C4-2B (cell line): ENCODE measurements around the gene NFYB.

ENCODE experiments used
- H3K27ac ChIP-seq: fragments of 450-650 bp; 2 replicates; pipeline ENCODE4 v1.5.1; 2017
- ZFX ChIP-seq: fragments of 450-650 bp; IDR thresholded peaks from 2 replicates; pipeline ENCODE4 v1.6.1; 2017
- TF ChIP-seq, protein P1 (sequence below): fragments of 450-650 bp; conservative IDR thresholded peaks from 2 replicates; pipeline ENCODE4 v1.5.1; 2017; ENCODE audit warnings: mild to moderate bottlenecking

Gene NFYB

DNA sequence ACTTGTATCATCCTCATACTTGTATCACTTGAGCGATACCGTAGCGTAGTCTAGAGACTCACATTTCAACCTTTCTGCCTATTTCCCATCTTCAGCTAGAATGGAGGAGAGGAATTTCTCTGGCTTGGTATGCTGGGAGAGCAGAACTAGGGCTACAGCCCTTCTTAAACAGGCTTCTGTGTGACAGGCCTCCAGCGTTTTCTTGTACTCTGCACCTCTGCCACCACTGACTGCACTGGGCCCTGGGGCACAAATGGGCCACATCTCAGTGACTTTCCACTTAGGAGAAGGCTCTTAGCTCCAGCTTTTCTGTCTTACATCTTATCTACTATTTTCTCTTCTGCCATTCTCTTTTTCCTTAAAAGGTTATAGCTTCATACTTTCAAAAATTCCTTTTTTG is 46.9 kb downstream of the NFYB start:
- H3K27ac ChIP-seq: no peak overlapping the region
- TF ChIP-seq, protein P1, sequence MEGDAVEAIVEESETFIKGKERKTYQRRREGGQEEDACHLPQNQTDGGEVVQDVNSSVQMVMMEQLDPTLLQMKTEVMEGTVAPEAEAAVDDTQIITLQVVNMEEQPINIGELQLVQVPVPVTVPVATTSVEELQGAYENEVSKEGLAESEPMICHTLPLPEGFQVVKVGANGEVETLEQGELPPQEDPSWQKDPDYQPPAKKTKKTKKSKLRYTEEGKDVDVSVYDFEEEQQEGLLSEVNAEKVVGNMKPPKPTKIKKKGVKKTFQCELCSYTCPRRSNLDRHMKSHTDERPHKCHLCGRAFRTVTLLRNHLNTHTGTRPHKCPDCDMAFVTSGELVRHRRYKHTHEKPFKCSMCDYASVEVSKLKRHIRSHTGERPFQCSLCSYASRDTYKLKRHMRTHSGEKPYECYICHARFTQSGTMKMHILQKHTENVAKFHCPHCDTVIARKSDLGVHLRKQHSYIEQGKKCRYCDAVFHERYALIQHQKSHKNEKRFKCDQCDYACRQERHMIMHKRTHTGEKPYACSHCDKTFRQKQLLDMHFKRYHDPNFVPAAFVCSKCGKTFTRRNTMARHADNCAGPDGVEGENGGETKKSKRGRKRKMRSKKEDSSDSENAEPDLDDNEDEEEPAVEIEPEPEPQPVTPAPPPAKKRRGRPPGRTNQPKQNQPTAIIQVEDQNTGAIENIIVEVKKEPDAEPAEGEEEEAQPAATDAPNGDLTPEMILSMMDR: no peak
- TF ChIP-seq ZFX: no peak

DNA sequence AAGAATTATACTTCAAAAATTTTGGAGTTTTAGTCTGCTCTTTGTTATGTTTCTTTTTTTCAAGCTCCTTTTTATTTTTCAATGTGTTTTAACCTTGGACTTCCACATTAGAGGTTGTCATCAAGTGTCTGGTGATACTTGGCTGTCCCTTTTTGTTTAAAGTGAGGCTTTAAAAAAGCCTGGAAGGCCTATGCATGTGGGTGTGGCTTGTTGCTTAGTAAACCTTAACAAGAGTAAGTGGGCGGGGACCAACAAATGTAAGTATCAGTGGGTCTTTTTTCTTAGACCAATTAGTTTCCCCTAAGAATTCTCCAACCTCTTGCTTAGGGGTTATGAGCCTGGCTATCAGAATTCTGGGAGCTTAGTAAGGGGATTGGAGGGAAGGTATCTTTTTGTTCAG is 47.3 kb downstream of the NFYB start:
- TF ChIP-seq, protein P1: no peak
- no peak for TF ChIP-seq ZFX
- H3K27ac ChIP-seq: no peak overlapping the region

DNA sequence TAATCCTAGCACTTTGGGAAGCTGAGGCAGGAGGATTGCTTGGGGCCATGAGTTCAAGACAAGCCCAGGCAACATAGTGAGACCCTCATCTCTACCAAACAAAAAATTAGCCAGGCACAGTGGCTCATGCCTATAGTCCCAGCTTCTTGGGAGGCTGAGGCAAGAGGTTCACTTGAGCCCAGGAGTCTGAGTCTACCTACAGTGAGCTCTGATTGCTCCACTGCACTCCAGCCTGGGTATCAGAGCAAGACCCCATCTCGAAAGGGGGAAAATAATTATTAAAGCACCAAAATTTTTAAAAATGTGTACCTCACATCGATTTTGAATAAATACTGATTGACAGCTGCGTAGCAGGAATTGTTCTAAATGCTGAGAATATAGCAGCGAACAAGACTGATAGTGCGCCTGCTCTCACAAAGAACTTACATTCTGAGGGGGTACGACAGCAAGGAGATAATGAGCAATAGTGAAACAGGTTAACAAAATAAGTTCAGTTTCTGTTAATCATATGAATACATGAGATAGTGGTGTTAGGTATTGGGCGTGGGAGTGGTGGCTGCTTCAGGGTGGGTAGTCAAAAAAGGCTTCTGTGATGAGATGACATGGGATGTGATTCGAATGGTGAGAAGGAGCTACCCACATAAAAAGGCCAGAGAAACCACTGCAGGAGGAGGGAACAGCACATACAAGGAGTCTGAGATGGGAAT is 54.1 kb downstream of the NFYB start:
- no peak overlapping the region for H3K27ac ChIP-seq
- TF ChIP-seq, protein P1: no peak
- TF ChIP-seq ZFX: no peak

DNA sequence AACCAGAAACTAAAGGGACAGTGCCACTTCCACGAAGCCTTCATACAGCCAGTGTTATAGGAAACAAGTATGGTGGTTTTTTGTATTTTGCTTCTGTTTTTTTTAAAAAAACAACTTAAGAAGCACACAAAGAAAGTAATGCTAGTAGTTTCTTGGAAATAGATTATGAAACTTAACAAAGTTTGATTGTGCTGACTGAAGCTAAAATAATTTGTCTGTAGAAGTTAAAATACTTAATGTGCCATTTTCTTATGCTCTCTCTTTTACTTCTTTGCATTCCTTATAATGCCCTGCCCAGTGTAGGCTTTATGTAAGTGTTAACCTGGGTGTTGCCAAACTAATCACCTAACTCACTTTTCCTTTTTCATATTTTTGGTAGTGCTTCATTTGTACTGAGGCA is 57.2 kb downstream of the NFYB start:
- TF ChIP-seq, protein P1: no peak
- TF ChIP-seq ZFX: no peak
- no peak overlapping the region for H3K27ac ChIP-seq

DNA sequence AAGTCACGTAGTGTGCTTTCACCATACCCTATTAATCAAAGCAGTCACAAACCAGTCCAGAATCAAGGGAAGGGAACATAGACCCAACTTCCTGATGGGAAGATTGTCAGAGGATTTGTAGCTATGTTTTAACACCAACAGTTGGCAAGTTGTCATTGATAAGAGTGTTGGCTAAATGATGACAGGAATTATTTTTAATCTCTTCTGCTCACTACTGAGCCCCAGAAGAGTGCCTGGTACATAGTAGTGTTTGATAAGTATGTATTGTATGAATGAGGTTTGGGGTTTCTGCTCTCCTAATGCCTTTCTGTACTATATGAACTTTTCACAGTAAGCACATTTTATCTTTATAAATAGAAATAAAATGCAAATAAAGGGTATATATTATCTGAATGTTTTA is 59.0 kb downstream of the NFYB start:
- no peak overlapping the region for H3K27ac ChIP-seq
- TF ChIP-seq, protein P1: no peak
- TF ChIP-seq ZFX: no peak

DNA sequence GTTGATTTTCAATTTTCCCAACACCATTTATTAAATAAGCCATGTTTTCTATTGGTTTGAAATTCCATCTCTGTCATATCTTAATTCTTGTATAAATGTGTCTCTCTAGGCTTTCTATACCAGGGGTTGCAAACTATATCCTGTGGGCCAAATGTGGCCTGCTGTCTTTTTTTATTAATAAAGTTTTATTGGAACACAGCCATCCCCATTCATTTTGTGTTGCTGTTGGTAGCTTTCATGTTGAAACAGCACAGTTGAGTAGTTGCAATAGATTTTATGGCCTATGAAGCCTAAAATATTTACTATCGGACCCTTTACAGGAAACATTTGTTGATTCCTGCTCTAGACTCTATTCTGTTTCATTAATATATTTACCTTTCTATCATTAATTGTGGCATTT is 64.3 kb downstream of the NFYB start:
- TF ChIP-seq ZFX: no peak
- TF ChIP-seq, protein P1: no peak
- no peak overlapping the region for H3K27ac ChIP-seq

DNA sequence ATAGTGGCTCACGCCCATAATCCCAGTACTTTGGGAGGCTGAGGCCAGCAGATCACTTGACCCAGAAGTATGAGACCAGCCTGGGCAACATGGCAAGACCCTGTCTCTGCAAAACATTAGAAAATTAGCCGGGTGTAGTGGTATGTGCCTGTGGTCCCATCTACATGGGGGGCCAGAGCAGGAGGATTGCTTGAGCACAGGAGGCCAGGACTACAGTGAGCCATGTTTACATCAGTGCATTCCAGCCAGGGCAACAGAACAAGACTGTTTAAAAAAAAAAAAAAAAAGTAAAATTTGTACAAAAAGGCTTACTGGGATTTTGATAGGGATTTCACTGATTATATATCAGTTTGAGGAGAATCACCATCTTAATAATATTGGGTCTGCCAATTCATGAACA is 65.9 kb downstream of the NFYB start:
- no peak overlapping the region for H3K27ac ChIP-seq
- TF ChIP-seq, protein P1: no peak
- TF ChIP-seq ZFX: no peak
